Neural progenitor cell (in vitro differentiated cells): Measurements from ENCODE around the gene GLRX.

Source experiments
- CTCF ChIP-seq: fragments of 200-600 bp; sonication (generic); IDR thresholded peaks from 2 replicates; pipeline ENCODE4 v1.5.1; 2017; ENCODE audit warnings: antibody characterized with exemption, mild to moderate bottlenecking
- EZH2 ChIP-seq: fragments of 200-600 bp; sonication (generic); IDR thresholded peaks from 2 replicates; pipeline ENCODE4 v1.6.1; 2017; ENCODE audit warnings: antibody characterized with exemption, mild to moderate bottlenecking, moderate library complexity

GRCh38 chr5:95780597-95780996 lies 41.9 kb downstream of the GLRX start:
- TF ChIP-seq CTCF (no peak), EZH2 (no peak)
